Activated CD4-positive, CD25-positive, alpha-beta regulatory T cell treated with anti-CD3 and anti-CD28 coated beads, Interleukin-2, amount 50 U/mL, for 16 hours (primary cell): ENCODE measurements around the gene ULK3.

Source experiments
- DNase-seq: peaks from one replicate; pipeline ENCODE4 v3.0.0-alpha.2; 2020; ENCODE audit warnings: low read depth, low spot score

The ULK3 gene

DNA sequence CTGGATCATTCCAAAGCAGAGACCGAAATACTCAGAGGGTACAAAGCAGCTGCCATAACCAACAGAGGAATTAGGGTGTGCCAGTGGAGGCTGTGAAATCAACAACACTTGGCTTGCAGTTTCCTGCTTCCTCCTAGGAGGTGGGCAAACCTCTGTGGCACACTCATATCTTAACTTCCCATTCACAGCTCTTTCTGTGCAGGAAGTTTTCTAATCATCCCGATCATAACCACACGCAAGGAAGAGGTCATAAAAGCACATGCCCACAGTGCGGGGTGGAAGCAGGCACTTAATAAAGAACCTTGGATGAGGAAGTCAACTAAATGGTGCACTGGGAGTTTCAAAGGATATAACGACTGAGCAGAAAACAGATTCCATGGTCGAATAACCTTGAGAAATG, 25.1 kb upstream of the ULK3 start:
- no peak for DNase-seq

DNA sequence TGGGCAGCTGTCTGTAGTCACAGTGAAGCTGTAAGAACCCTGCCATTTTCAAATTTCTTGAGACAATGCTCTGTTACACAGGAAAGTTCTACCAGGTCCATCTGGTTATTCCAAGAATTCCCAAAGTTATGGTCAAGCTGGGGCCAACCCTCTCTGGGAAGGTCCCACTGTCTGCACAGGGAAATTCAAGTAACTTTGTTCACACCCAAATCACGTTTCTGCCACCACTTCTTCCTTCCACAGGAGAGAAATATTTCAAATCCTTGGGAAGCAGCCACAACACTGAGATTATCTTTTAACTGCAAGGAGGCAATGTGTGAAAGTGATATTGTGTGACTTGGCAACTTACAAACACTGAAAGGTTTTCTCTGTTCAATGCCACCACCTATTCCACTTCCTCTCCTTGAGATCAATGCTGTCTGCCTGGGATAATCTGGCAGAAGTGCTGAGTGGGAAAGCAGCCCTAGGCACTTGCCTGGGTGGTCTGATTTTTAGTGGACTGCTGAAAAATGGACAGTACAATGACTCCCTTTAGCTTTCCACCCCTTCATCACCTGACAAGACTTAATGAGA, 24.6 kb upstream of the ULK3 start:
- no peak for DNase-seq

DNA sequence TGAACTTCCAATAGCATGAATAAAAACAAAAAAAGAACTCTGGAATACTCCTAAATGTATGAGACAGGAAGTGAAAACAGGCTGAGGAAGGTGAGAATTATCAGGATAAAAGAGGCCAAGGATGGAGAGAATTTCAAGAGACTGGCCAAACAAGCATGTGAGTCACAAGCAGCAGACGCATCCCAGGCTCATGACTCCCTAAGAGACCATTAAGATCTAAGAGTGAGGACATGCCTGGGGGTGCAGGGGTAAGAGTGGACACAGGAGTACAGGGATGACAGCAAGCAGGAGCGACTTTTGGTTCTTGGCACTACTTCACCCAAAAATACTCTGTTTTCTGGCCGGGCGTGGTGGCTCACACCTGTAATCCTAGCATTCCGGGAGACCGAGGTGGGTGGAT, 23.1 kb upstream of the ULK3 start:
- DNase-seq, result no peak

DNA sequence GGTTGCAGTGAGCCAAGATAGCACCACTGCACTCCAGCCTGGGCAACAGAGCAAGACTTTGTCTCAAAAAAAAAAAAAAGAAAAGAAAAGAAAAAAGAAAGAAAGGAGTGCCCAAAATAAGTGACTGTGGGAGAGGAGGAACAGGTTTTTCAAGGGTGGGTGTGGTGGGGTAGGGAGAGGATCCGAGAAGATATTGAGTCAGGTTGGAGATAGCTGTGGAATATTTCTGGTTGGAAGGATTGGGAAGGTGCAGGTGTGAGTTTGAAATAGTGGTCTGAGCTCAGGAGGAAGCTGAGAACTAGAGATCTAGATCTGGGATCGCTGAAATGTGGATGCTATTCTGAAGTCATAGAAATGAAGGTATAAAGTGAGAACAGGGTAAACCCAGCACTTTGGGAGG, 22.4 kb upstream of the ULK3 start:
- DNase-seq, result no peak

DNA sequence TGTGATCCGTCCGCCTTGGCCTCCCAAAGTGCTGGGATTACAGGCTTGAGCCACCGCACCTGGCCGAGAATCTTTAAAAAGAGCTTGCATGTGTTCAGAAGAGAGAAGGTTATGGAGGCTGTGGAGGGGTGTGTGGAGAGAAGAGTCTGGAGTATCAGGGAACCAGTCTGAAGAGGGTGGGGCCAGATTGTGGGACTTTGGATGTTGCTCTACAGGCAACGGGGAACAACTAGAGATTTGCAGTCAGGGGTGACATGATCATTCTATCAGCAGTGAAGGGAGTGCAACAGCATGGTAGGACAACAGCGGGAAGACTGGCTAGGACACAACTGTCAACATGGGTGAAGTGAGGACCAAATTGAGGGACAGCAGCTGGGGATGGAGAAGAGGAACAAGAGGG, 21.3 kb upstream of the ULK3 start:
- DNase-seq, result no peak

DNA sequence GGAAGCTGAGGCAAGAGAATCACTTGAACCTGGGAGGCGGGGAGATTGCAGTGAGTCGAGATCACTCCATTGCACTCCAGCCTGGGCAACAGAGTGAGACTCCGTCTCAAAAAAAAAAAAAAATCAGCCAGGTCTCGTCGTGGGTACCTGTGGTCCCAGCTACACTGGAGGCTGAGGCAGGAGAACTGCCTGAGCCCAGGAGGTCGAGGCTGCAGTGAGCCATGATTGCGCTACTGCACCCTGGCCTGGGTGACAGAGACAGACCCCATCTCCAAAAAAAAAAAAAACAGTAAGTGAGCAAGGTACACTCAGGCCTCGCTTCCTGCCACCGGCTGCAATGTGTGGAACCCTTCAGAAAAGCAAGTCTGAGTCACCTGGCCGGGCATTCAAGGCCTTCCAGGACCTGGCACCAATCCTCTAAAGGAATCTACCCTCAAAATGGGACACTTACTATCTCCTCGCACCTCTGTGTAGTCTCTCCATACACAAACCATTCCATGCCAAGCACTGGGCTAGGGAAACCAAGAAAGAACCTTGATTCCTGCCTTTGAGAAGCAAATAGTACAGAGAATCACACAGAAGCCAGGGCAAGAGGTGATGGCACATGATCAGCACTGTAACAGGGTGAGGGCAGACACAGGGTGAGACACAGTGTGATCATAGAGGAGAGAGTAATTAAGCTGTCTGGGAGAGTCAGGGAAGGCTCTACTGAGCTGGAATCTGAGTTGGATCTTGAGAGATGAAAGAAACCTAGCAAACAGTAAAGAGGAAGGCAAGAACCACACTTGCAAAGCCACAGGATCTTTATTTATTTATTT, 20.5 kb upstream of the ULK3 start:
- no peak for DNase-seq

DNA sequence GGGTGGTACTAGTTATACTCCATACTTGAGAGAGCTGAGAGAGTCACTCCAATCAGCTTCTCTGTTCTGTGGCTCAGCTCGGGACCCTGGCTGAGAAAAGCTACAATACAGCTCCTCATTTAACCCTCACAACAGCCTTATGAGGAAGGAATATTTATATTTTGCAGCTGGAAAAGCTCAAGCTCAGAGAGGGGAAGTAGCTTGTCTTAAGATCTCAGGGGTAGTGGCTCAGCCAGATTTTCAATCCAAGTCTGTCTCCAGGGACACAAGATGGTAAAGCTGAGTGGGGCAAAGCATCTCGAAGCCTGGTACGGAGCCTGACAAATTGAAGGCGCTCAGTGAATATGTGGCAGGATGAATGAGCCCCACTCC, 15.4 kb upstream of the ULK3 start:
- no peak for DNase-seq

DNA sequence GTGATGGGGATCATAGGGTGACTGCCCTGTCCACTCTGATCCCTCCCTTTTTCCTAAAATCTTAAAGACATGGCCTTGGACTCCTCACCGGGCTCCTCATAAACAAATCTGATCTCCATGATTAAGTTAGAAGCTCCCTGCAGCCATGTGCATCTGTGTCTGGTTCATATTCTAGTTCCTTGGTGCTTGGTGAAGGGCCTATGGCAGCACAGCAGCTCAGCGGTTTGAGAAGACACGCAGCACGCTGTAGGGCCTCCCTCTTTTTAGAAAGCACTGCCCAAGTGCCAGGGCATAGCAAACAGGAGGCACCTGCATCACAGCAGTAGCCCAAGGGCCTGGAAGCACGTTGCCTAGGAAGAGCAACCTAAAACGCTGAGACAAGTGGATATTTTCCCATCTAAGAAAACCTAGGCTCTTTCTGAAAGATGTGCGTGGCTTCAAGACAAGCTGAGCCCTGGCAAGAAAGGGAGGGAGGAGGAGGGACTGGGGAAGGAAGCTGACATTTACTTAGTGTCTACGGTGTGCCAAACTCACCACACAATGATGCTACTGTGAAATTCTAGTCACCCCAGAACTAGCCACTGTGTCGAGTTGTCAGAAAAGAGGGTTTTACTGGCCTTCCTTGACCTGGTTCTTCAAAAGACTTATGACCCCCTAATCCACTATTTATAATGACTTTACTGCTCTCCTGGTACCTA, 14.9 kb upstream of the ULK3 start:
- no peak for DNase-seq

DNA sequence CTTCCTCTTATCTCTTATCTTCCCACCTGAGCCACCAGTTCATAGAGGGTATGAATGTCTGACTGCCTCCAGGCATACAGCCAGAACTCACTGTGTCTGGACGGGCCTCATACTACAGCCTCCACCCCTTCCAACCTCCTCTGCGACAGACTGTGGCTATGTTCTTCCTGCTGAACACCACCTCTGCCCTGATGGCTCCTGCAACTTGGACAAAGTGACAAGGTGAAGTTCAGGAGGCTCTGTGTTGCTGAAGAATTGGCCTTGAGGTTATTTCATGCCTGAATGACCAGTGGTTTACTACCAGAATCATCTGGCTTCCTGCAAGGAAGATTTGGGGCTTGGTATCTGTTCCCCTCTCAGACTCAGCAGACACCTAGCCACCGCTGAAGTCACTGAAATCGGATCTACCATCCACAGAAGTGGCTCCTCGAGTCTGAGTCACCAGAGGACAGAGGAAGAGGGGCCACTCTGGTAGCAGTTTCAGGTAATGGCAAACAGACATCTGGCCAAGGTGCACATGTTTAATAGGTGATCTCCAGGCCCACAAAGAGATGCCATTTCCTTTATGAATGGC, 14.2 kb upstream of the ULK3 start:
- no peak for DNase-seq

DNA sequence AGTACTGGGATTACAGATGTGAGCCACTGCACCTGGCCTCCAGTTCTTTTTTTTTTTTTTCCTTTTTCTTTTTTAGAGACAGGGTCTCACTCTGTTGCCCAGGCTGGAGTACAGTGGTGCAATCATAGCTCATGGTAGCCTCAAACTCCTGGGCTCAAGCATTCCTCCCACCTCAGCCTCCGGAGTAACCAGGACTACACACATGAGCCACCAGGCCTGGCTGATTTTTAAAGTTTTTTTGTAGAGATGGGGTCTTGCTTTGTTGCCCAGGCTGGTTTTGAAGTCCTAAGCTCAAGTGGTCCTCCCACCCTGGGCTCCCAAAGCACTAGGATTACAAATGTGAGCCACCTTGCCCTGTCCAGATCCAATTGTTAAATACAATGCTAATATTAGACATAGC, 13.6 kb upstream of the ULK3 start:
- no peak for DNase-seq

DNA sequence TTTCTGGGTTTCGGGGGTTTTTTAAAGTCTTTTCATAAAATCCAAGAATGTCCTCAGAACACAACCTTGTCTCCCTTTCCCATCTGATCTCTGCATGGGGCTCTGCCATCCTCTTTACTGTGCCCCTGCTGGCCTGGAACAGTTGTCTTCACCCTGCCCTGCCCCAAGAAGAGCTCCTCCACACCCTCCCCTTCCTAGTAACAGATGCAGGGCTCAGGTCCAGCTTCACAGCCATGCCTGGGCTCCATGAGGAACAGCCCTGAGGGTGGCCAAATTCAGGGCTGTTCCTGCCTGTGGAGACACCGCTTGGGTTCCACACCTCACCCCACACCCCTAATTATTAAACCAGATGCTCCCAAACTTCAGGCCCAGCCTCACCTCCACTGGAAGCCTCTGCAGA, 12.9 kb upstream of the ULK3 start:
- no peak for DNase-seq

DNA sequence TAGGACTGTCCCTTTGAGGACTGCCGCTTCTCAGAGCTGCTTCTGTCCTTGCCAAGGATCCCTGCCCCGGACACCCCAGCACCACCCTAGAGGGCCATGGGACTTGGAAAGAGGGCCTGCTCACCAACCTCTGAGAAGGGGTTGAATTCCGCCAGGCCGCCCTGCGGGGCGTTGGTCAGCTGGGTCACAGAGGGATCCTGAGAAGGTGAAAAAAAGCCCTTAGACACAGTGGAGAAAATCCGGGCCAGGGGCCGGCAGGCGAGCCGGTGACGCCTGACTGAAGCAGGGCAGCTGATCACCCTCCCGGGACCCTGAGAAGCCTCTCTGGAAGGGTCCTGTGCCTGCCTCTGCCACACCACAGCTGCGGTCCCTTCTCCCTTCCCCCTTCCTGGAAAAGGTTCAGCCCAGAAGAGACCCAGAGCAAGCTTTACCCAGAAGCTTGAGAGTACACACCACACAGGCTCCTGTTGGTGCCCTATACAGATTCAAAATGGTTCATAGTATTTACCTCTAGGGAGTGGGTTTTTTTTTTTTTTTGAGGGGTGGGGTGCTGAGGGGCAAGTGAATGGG, 11.6 kb upstream of the ULK3 start:
- no peak for DNase-seq

DNA sequence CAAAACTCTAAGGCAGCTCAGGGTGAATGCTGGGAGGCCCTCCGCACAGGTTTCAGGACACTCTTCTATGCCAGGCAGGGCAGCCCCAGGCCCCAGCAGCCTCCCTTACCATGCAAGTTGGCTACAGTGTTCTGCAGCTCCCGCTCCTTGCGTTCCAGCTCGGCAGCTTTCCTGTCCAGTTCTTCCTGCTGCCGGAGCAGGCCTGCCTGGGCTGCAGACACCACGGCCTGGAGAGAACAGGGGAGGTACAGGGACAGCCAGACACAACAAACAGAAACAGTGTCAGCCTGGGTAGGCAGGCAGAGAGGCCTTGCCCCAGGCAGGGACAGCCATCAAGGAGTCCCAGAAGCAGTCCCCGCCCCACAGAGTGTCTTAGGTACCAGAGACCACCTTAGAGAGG, 9.0 kb upstream of the ULK3 start:
- DNase-seq, result no peak

DNA sequence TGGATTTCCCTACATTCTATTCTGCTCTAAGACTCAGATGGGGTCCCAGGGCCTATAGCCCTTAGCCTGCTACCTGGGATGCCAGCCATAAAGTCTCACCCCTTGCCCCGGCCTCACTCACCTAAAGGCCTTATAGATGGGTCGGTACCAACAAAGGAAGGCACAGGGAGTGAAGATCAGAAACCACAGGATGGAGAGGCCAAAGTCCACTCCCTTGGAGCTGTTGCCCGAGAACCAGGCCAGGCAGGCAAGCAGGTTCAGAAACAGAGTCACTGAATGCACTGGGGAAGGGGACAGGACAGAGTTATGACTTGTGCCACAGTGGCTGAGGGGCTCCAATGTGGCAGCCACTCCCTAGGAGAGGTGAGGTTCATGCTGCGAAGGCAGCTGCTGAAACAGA, 7.4 kb upstream of the ULK3 start:
- no peak for DNase-seq

DNA sequence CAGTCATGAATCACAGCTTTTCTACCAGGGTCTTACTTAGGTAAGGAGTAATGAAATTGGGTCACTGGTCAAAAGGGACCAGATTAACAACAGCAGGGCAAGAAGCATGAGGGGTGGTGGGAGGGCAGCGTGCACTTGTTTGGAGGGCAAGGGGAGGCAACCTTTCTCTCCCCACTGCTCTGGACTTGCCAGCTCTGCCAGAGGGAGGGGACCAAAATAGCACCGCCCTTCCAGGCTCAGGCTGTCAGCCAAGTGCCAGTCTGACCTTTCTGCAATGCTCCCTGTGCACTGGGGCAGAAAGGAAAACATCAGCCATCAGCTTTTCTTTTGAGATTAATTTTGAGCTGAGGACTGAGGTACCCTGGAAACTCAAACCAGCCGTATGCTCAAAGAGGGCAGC, 4.5 kb upstream of the ULK3 start:
- no peak for DNase-seq

DNA sequence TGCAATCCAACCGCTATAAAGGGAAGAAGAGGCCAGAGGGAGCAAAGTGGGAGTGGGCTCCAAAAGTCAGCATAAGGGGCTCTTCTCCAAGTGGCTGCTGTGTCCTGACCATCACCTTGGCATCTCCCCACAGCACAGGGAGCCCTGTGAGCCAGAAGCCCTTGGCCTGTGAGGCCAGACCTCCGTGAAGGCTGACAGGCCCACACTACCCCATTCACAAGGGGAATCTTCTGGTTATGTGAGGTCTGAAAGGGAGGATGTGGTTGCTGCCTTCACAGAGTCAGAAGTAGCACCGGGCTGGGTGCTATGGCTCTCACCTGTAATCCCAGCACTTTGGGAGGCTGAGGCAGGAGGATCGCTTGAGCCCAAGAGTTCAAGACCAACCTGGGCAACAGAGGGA, 2.6 kb upstream of the ULK3 start:
- no peak for DNase-seq

DNA sequence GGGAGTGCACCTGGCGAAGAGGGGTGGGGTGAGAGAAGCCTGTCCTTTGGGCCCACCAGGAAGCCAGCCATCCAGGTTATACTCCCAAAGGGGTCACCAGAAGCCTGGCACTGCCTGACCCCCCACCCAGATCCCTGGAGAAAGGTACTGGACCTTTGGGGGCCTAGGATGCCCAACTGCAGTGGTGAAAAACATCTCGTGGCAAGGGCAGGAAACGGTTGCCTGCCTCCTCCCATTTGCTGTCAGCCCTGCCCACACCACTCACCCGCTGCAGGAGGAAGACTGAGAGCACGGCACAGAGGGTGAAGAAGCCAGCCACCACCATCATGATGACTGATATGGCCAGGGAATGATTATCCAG, 2.2 kb upstream of the ULK3 start:
- peak; percentile 28 for DNase-seq

DNA sequence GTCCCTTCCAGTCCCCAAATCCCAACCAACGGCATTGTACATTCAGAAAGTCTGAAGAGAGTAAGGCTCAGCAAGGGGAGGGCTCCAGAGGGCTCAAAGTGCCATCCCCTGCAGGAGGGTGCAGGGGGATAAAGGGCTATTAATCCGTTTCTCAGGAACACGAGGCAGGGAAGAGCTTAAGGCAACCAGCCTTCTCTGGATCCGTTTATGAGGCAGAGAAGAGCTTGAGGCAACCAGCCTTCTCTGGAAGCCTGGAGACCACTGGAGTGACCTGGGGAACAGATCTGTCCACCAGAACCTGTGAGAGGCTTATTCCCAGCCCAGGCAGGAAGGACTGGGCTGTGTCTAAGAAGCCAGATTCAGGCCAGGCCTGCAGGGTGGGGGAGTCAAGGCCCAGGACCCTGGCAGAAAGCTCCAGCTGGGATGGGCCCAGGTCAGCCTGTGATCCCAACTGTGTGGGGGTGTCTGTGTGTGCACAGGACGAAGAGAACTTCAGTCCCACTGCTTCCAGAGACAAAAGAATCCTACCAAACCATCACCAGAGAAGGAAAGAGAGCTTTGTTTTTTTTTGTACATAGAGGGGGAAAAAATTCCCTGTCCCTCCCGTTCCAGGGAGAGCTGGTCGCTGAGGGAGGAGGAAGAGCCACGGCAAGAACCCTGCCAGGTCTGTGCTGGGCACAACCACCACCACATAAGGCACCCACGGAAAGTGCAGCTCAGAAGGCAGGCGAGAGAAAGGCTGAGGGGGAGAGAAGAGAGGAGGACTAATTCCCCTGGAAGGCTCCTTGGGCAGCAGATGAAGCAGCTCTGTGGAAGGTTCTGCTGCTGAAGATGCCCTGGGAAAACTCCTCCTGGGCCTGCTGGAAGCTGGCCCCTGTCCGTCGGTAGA, 1.6 kb upstream of the ULK3 start:
- no peak for DNase-seq

DNA sequence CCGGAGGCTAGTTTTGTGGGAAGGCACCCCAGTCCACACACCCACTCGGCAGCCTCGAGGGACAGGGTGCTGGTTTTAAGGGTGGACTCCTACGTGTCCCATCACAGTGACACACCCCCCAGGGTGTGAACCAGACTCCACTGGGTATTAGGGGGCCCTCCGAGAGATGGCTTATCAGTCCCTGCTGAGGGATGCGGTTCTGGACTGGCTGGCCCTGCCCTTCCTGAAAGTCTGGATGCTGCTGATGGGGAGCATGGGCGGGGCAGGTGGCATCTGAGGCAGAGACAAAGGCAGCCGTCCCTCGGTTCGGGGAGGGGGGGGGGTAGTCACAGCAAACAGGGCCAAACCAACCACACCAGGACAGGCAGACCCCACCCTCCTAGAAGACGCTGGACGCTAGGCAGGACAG, 939 bp upstream of the ULK3 start:
- no peak for DNase-seq

DNA sequence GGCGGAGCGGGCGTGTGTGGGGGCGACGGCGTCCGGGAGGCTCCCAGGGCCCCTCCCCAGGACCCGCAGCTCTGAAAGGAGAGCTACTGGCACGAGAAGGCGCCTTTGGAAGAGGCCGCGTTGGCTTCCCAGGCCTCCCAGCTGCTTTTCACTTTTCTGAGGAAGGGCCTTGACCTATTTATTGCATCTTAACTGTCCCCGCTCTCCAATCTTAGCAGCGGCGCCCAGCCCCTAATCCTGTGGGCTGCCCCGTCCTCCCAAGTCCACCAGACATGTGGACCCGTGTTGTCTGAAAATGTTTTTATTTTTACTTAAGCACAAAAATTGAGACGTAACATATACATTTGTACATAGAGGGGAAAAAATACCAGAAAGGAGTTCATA, 481 bp upstream of the ULK3 start:
- no peak for DNase-seq

DNA sequence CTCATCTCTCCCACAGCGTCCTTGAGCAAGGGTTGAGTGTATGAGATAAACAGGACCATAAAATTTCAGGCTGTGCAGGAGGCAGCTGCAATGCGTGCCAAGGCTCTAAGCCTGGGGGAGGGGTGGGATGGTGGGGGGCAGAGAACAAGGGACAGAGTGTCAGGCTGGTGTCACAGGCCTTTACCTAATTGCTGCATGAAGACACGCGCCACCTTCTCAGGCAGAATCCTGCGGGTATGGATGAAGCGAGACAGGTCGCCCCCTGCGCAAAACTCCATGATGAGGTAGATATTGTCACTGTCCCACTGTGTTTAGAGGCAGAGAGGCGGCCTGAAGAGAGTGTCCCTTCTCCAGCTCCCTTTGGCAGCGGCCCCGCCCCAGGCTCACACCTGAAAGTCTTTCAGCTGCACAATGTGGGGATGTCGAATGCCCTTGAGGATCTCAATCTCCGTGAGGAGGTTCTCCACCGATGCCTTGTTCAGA, 1.0 kb downstream of the ULK3 start:
- no peak for DNase-seq
